ENCODE measurements around the gene ACLY. TPM values are rescaled to one million over a fixed set of nuclear protein-coding genes. Genes with fewer than 3 reads are reported as not detected.

Gene ACLY
- total and polyA plus RNA-seq, 2 of the 13 experiments (the other 11 are each of a cell fraction or from before 2014, with no cell fraction given) = 111 to 218 TPM

DNA sequence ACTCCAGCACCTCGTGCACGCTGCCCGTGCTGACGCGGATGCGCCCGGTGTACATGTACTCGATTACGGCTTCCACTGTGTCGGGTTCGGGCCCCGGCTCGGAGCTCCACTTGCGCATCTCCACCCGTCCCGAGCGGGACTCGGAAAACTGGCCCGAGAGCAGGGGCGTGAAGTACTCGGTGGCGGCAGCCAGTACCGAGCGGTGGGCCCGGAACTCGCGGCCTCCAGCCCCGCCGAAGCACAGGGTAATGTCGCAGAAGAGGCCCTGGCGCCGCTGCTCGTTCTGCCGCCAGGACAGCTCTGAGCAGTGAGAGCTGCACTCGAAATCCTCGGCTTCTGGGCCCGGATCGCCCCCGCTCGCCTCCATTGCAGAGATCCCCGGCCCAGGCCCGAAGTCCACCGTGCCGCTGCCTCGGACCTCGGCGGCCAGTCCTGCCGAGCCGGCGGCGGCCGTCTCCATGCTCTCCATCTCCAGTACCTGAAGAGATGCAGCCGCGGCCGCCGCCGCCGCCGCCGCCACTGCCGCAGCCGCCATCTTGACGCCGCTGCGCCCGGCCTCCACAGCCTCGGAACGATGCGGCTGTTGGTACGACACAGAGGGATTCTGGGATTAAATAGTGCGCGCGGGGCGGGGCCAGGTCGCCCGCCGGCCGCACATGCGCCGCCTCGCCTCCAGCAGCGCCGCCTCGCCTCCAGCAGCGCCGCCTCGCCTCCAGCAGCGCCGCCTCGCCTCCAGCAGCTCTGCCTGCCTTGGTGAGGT is 53.7 kb downstream of the ACLY start, which contains the start of gene KLHL11 (continued):
- TF ChIP-seq RNF219 (CRISPR knock-in tag; IDR thresholded peaks at IDR 0.05) (0 out of 2 replicates have a peak, but pooled peaks have one; percentile 83), ZMAT3 (CRISPR knock-in tag; conservative IDR thresholded peaks at IDR 0.05) (0 out of 2 replicates have a peak, but pooled peaks have one; percentile 18), PCBP1 (IDR thresholded peaks at IDR 0.05; ENCODE audit: borderline replicate concordance, low read depth, low read length) (no peak), ZSCAN22 (CRISPR knock-in tag; IDR thresholded peaks at IDR 0.05) (0 out of 2 replicates have a peak, but pooled peaks have one; percentile 37), KDM3A (CRISPR knock-in tag; IDR thresholded peaks at IDR 0.05; ENCODE audit: low read depth) (peak; percentile 79), ZFX (CRISPR knock-in tag; IDR thresholded peaks at IDR 0.05; ENCODE audit: low read depth) (peak; percentile 97), ATF7-NPFF (CRISPR knock-in tag; IDR thresholded peaks at IDR 0.05; ENCODE audit: low read depth) (peak; percentile 13; the same call in 1 of the 2 replicates), HNF4G (IDR thresholded peaks at IDR 0.05; ENCODE audit: borderline replicate concordance, low read depth, low read length) (peak; percentile 29; the same call in 1 of the 2 replicates), HNF4G (CRISPR knock-in tag; IDR thresholded peaks at IDR 0.05; ENCODE audit: borderline replicate concordance, low read depth) (peak; percentile 49; the same call in 1 of the 2 replicates), ZNF337 (CRISPR knock-in tag; IDR thresholded peaks at IDR 0.05; ENCODE audit: borderline replicate concordance, low read depth) (peak; percentile 41; the same call in 1 of the 2 replicates), ZNF121 (CRISPR knock-in tag; IDR thresholded peaks at IDR 0.05) (peak; percentile 60; the same call in 1 of the 2 replicates), SALL1 (CRISPR knock-in tag; IDR thresholded peaks at IDR 0.05) (peak; percentile 71), ZSCAN29 (CRISPR knock-in tag; conservative IDR thresholded peaks at IDR 0.05) (peak; percentile 65; the same call in 1 of the 2 replicates), ZNF543 (CRISPR knock-in tag; IDR thresholded peaks at IDR 0.05) (peak; percentile 93), SMAD1 (CRISPR knock-in tag; IDR thresholded peaks at IDR 0.05; ENCODE audit: borderline replicate concordance, low read depth) (0 out of 2 replicates have a peak, but pooled peaks have one; percentile 19), KDM1A (CRISPR knock-in tag; IDR thresholded peaks at IDR 0.05) (0 out of 2 replicates have a peak, but pooled peaks have one; percentile 12), ZNF451 (CRISPR knock-in tag; IDR thresholded peaks at IDR 0.05) (peak; percentile 78)
- TF ChIP-seq, protein P1, sequence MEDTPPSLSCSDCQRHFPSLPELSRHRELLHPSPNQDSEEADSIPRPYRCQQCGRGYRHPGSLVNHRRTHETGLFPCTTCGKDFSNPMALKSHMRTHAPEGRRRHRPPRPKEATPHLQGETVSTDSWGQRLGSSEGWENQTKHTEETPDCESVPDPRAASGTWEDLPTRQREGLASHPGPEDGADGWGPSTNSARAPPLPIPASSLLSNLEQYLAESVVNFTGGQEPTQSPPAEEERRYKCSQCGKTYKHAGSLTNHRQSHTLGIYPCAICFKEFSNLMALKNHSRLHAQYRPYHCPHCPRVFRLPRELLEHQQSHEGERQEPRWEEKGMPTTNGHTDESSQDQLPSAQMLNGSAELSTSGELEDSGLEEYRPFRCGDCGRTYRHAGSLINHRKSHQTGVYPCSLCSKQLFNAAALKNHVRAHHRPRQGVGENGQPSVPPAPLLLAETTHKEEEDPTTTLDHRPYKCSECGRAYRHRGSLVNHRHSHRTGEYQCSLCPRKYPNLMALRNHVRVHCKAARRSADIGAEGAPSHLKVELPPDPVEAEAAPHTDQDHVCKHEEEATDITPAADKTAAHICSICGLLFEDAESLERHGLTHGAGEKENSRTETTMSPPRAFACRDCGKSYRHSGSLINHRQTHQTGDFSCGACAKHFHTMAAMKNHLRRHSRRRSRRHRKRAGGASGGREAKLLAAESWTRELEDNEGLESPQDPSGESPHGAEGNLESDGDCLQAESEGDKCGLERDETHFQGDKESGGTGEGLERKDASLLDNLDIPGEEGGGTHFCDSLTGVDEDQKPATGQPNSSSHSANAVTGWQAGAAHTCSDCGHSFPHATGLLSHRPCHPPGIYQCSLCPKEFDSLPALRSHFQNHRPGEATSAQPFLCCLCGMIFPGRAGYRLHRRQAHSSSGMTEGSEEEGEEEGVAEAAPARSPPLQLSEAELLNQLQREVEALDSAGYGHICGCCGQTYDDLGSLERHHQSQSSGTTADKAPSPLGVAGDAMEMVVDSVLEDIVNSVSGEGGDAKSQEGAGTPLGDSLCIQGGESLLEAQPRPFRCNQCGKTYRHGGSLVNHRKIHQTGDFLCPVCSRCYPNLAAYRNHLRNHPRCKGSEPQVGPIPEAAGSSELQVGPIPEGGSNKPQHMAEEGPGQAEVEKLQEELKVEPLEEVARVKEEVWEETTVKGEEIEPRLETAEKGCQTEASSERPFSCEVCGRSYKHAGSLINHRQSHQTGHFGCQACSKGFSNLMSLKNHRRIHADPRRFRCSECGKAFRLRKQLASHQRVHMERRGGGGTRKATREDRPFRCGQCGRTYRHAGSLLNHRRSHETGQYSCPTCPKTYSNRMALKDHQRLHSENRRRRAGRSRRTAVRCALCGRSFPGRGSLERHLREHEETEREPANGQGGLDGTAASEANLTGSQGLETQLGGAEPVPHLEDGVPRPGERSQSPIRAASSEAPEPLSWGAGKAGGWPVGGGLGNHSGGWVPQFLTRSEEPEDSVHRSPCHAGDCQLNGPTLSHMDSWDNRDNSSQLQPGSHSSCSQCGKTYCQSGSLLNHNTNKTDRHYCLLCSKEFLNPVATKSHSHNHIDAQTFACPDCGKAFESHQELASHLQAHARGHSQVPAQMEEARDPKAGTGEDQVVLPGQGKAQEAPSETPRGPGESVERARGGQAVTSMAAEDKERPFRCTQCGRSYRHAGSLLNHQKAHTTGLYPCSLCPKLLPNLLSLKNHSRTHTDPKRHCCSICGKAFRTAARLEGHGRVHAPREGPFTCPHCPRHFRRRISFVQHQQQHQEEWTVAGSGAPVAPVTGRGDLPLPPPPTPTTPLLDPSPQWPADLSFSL (CRISPR knock-in tag; IDR thresholded peaks at IDR 0.05) = no peak

Measured in HepG2 (cell line).